ENCODE data around the gene SART3. TPM values are rescaled to one million over a fixed set of nuclear protein-coding genes. Genes with fewer than 3 reads are reported as not detected.

SART3 gene
- total RNA-seq, 2 experiments from 2014 or later, result 81.2 to 99.7 TPM

Other genes starting within 250 kb of the SART3 start
- gene CMKLR1, start 221.9 kb downstream of the SART3 start, total RNA-seq, result not detected
- gene FICD, start 45.9 kb downstream of the SART3 start, total RNA-seq, result 1 to 10 TPM; 5.8 to 6.1 TPM
- gene ISCU, start 1.4 kb upstream of the SART3 start, total RNA-seq, result 10 to 100 TPM; 64.2 to 86.9 TPM
- under 1 TPM; 0.16 to 0.20 TPM for gene TMEM119, start 36.9 kb upstream of the SART3 start, total RNA-seq
- gene SELPLG, start 72.7 kb upstream of the SART3 start, total RNA-seq, result 100 to 1,000 TPM; 148 to 184 TPM
- 10 to 100 TPM; 54.3 to 63.0 TPM for gene CORO1C, start 170.3 kb upstream of the SART3 start, total RNA-seq

Measured in activated CD8-positive, alpha-beta memory T cell treated with anti-CD3 and anti-CD28 coated beads, Interleukin-2, amount 10 ng/mL, durations not matched to agents 7 days and 5 days (primary cell).